ENCODE results near the gene CSRNP2. TPM values are rescaled to one million over a fixed set of nuclear protein-coding genes. Genes with fewer than 3 reads are reported as not detected.

Gene CSRNP2
- total and polyA plus RNA-seq, 2 of the 13 experiments (the other 11 are each of a cell fraction or from before 2014, with no cell fraction given): 4.8 to 7.3 TPM

DNA sequence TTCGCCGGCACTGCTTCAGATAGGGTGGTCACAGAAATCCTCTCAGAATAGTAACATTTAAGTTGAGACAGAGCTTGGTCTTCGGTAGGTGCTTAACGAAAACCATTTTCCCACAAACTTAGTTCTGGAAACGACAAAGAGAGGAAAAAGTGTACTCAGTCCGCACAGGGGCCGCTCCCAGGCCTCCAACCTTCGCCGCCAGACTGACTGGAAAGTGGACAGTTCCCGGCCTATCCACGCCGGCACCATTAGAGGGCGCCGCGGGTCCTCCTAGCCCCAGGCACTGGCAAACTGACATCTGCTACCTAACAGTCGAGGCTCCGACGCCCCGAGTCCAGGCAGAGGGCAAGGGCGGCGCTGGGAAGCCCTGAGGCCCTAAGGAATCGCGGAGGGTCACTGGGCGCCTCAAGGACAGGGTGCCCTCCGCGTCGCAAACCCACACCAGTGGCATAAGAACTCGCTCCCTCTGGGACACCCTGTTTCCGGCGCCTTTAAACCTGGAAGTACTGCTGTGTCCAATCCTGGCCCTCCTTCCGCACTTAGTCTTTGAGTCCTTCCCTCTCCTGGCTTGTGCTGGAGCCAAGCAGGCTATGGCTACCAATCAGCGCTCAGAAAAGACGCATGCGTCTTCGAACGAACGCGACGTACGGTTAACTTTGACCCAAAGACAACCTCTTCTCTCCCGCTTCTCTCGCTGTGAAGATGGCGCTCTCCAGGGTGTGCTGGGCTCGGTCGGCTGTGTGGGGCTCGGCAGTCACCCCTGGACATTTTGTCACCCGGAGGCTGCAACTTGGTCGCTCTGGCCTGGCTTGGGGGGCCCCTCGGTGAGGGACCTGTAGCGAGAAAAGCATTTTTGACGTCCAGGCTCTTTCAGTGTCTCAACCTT is 35.5 kb downstream of the CSRNP2 start, which contains the start of gene LETMD1 (continued):
- TF ChIP-seq HMGXB3 (CRISPR knock-in tag; IDR thresholded peaks at IDR 0.05; ENCODE audit: borderline replicate concordance) (peak; percentile 80; the same call in 1 of the 2 replicates), FOXC1 (CRISPR knock-in tag; IDR thresholded peaks at IDR 0.05; ENCODE audit: borderline replicate concordance) (peak; percentile 63; the same call in 1 of the 2 replicates), AGO1 (IDR thresholded peaks at IDR 0.05; ENCODE audit: low read depth, low read length, poor library complexity, severe bottlenecking) (no peak), SMAD3 (CRISPR knock-in tag; IDR thresholded peaks at IDR 0.05) (peak; percentile 71; the same call in 1 of the 2 replicates), ZNF432 (CRISPR knock-in tag; IDR thresholded peaks at IDR 0.05; ENCODE audit: borderline replicate concordance) (no peak), BCLAF1 (IDR thresholded peaks at IDR 0.05) (no peak), HDAC1 (CRISPR knock-in tag; IDR thresholded peaks at IDR 0.05) (peak; percentile 75), RARA (CRISPR knock-in tag; IDR thresholded peaks at IDR 0.05) (peak; percentile 30), MTA1 (CRISPR knock-in tag; IDR thresholded peaks at IDR 0.05; ENCODE audit: borderline replicate concordance) (no peak), MAFK (conservative IDR thresholded peaks at IDR 0.05 in 1 of 2, IDR thresholded peaks at IDR 0.05 in 1 of 2; ENCODE audit: low read length in 2 of 2) (no peak)
- TF ChIP-seq, protein P1, sequence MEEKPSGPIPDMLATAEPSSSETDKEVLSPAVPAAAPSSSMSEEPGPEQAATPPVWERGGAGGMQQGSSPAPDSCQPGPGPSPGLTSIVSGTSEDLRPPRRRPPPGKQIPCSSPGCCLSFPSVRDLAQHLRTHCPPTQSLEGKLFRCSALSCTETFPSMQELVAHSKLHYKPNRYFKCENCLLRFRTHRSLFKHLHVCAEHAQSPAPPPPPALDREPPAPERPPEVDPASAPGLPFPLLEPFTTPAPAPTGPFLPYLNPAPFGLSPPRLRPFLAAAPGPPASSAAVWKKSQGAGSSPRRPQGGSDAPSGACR (CRISPR knock-in tag; IDR thresholded peaks at IDR 0.05): no peak

All from HepG2 (cell line).